ENCODE measurements around the gene DNAJC24. TPM values are rescaled to one million over a fixed set of nuclear protein-coding genes. Genes with fewer than 3 reads are reported as not detected.

DNAJC24 gene
- total RNA-seq, 1 donor from 2014 or later = 16.4 TPM

- Mint-ChIP-seq H3K36me3 (ENCODE audit: unreplicated experiment) (no peaks in the 10 kb centered on the region), H3K27me3 (ENCODE audit: unreplicated experiment) (peaks cover 28% of the 10 kb centered on the region), H3K9me3 (ENCODE audit: unreplicated experiment) (no peaks in the 10 kb centered on the region), H3K4me3 (ENCODE audit: unreplicated experiment) (no peak overlapping the region), H3K4me1 (ENCODE audit: unreplicated experiment) (no peaks in the 10 kb centered on the region), H3K27ac (ENCODE audit: unreplicated experiment) (no peak overlapping the region)
- TF ChIP-seq, protein P1, sequence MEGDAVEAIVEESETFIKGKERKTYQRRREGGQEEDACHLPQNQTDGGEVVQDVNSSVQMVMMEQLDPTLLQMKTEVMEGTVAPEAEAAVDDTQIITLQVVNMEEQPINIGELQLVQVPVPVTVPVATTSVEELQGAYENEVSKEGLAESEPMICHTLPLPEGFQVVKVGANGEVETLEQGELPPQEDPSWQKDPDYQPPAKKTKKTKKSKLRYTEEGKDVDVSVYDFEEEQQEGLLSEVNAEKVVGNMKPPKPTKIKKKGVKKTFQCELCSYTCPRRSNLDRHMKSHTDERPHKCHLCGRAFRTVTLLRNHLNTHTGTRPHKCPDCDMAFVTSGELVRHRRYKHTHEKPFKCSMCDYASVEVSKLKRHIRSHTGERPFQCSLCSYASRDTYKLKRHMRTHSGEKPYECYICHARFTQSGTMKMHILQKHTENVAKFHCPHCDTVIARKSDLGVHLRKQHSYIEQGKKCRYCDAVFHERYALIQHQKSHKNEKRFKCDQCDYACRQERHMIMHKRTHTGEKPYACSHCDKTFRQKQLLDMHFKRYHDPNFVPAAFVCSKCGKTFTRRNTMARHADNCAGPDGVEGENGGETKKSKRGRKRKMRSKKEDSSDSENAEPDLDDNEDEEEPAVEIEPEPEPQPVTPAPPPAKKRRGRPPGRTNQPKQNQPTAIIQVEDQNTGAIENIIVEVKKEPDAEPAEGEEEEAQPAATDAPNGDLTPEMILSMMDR (IDR thresholded peaks at IDR 0.05) = no peak
- DNase-seq (ENCODE audit: extremely low spot score, unreplicated experiment) = no peak
Measured at GRCh38 chr11:31355131-31355530, 14.5 kb upstream of the DNAJC24 start.

- Mint-ChIP-seq H3K27me3 (ENCODE audit: unreplicated experiment) (peaks cover 32% of the 10 kb centered on the region), H3K4me1 (ENCODE audit: unreplicated experiment) (no peaks in the 10 kb centered on the region), H3K36me3 (ENCODE audit: unreplicated experiment) (no peaks in the 10 kb centered on the region), H3K9me3 (ENCODE audit: unreplicated experiment) (no peaks in the 10 kb centered on the region), H3K4me3 (ENCODE audit: unreplicated experiment) (no peak overlapping the region), H3K27ac (ENCODE audit: unreplicated experiment) (no peak overlapping the region)
- TF ChIP-seq, protein P1 (IDR thresholded peaks at IDR 0.05) = no peak
- no peak for DNase-seq (ENCODE audit: extremely low spot score, unreplicated experiment)
Measured at GRCh38 chr11:31355817-31356216, 13.8 kb upstream of the DNAJC24 start.

DNA sequence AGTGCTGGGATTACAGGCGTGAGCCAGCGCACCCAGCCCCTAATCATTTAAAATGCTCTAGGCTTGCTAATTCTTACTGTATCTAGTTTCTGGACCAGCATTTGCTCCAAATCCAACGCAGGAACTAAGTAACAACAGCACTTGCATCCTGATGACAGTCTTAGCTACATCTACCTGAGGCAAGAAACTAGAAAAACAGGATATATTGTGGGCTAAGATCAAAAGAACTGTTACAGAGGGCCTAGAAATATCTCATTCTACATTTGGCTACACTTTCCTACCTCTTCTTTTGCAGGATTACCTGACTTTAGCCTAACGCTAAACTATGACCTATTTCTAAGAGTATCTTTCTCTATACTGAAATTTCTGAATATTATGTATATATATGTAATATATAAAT lies 7.9 kb upstream of the DNAJC24 start:
- Mint-ChIP-seq H3K4me3 (ENCODE audit: unreplicated experiment) (no peak overlapping the region), H3K27ac (ENCODE audit: unreplicated experiment) (no peak overlapping the region), H3K9me3 (ENCODE audit: unreplicated experiment) (no peaks in the 10 kb centered on the region), H3K4me1 (ENCODE audit: unreplicated experiment) (no peaks in the 10 kb centered on the region), H3K36me3 (ENCODE audit: unreplicated experiment) (no peaks in the 10 kb centered on the region), H3K27me3 (ENCODE audit: unreplicated experiment) (peaks cover 34% of the 10 kb centered on the region)
- TF ChIP-seq, protein P1 (IDR thresholded peaks at IDR 0.05) = no peak
- no peak for DNase-seq (ENCODE audit: extremely low spot score, unreplicated experiment)

- Mint-ChIP-seq H3K27me3 (ENCODE audit: unreplicated experiment) (peaks cover 39% of the 10 kb centered on the region), H3K27ac (ENCODE audit: unreplicated experiment) (no peak overlapping the region), H3K4me3 (ENCODE audit: unreplicated experiment) (no peak overlapping the region), H3K9me3 (ENCODE audit: unreplicated experiment) (no peaks in the 10 kb centered on the region), H3K36me3 (ENCODE audit: unreplicated experiment) (peaks cover 3% of the 10 kb centered on the region), H3K4me1 (ENCODE audit: unreplicated experiment) (peaks cover 14% of the 10 kb centered on the region)
- TF ChIP-seq, protein P1 (IDR thresholded peaks at IDR 0.05) = no peak
- no peak for DNase-seq (ENCODE audit: extremely low spot score, unreplicated experiment)
Measured at GRCh38 chr11:31366795-31367194, 2.9 kb upstream of the DNAJC24 start.

DNA sequence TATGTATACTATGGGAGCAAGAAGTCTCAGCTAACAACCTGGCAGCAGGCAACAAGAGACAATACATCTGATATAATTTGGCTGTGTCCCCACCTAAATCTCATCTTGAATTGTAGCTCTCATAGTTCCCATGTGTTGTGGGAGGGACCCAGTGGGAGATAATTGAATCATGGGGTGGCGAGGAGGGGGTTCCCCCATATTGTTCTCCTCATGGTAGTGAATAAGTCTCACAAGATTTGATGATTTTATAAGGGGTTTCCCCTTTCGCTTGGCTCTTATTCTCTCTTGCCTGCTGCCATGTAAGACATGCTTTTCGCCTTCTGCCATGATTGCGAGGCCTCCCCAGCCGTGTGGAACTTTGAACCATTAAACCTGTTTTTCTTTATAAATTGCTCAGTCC lies 6.2 kb downstream of the DNAJC24 start:
- Mint-ChIP-seq H3K36me3 (ENCODE audit: unreplicated experiment) (peaks cover 8% of the 10 kb centered on the region), H3K4me1 (ENCODE audit: unreplicated experiment) (peaks cover 4% of the 10 kb centered on the region), H3K27me3 (ENCODE audit: unreplicated experiment) (no peaks in the 10 kb centered on the region), H3K9me3 (ENCODE audit: unreplicated experiment) (no peaks in the 10 kb centered on the region), H3K27ac (ENCODE audit: unreplicated experiment) (no peak overlapping the region), H3K4me3 (ENCODE audit: unreplicated experiment) (no peak overlapping the region)
- TF ChIP-seq, protein P1 (IDR thresholded peaks at IDR 0.05) = no peak
- DNase-seq (ENCODE audit: extremely low spot score, unreplicated experiment) = no peak

All from osteocyte (in vitro differentiated cells).